HG03575 (cell line): ENCODE results near the gene RPL7A.
"Not testable (repeated sequence)": the region's sequence is repeated elsewhere in the genome, so short reads cannot be mapped to it uniquely, and the experiment has no call there.

Source experiments
- ATAC-seq: cut with Tn5 transposase; IDR thresholded peaks from one replicate; pipeline ENCODE4 v1.9.1; 2021; ENCODE audit not compliant: unreplicated experiment, insufficient number of reproducible peaks, low FRiP score; ENCODE audit errors: extremely low read depth

The RPL7A gene

DNA sequence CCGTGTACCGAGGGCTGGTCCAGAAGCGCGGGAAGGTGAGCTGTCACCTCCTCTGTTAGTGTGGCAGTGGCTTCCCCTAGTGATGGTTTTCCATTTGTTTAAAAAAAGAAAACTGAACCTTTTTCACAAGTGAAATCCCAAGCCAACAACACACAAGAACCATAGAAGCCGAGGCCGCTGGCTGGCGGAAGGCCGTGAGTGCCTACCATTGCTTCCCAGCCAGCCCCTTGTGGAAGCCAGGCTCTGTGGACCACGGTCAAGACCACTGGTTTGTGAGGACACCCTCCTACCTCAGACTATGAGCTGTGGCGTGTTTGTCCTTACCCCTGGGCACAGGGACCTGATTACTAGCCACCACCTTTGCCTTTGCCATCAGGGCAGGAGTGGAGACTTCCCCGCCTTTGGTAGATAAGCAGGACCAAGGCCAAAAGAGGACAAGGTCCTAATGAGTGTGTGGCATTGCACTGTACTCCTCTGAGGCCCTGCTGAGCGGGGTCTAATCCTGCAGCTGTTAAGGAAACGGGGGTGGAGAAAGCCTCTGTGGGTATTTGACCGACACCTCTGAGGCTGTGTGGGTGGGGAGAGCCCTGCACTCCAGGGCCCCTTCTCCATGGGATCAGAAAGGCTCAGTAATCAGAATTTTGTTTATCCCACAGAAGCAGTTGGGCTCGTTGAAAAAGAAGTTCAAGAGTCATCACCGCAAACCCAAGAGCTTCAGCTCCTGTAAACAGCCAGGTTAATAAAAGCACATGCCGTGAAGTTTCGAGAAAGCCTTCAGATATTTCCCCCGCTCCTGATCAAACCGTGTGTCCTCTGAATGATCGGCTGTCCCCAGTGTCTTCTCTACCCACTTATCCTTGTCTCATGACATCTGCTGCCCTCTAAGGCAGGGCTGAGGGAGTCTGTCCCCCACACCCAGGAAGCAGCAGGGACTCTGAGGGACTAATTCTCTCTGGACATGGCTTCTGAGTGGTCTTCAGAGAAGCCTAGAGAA lies 12.7 kb downstream of the RPL7A start:
- ATAC-seq, result no peak

DNA sequence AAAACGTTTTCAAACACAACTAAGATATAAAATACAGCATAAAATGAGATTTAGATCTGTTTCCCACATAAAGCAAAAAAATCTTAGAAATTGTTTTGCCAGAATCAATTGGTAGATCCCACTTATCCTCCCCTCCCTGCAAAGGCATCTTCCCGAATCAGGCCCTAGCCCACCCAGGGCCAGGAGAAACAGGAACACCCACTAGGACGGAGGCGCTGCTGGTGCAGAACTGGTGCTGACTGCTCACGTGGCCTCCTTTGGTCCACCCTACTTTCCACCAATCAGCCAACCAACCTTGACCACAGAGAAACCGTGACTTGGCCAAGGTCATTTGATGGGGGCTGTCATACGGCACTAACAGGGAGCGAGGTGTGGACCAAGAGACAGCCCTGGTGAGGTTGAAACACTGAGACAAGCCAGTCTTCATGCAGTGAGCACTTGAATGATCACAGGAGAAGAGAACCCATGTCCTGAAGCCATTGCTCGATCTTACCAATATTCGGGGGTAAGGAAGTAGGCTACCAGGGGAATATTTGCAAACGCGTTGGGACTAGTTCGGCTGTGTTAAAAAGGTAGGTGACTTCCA lies 13.6 kb downstream of the RPL7A start:
- no peak for ATAC-seq

DNA sequence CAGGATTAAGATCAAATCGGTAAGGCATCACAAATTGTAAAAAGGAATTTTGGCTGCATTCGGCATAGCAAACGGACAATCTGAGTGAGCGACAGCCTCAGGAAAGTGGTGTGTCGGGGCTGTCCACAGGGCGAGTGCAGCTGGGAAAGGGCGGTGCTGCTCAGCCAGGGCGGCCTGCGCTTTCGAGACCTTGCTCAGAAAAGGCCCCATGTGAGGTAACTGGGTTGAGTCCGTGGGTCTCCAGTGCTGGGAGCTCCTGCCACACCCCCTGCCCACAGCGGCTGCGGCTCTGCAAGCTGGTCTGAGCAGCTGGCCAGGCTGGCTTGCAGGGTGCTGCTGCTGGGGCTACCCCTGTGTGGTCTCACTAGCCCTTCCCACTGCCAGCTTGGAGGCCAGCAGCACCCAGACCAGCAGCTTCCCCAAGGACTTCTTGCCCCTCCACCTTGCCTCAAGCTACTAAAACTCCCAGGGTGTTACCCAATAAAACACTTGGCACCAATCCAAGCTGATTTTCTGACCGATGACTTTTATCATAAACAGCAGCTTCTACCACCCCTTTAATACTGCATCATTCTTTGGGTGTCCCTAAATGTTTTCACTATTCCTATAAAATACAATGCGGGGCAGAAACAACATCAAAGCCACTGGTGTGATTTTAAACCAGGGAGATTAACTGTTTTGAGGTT lies 14.5 kb downstream of the RPL7A start:
- ATAC-seq, result no peak

DNA sequence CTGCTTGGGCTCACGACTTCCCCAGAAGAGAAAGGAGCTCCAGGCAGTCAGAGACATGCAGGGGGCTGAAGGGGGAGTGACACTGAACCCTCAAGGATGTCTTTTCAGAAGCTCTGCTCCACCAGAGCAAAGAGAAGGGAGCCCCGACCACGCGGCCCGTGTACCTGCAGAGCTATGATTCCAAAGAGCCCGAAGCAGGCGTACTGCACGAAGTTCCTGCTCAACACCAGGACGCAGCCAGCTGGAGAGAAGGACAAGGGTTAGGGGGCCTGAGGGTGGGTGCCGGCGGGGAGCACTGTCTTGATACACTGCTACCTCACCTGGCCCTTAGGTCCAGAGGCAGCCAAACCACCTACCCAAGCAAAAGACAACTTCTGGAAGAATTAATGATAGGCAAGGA lies 18.4 kb downstream of the RPL7A start:
- ATAC-seq, result no peak

DNA sequence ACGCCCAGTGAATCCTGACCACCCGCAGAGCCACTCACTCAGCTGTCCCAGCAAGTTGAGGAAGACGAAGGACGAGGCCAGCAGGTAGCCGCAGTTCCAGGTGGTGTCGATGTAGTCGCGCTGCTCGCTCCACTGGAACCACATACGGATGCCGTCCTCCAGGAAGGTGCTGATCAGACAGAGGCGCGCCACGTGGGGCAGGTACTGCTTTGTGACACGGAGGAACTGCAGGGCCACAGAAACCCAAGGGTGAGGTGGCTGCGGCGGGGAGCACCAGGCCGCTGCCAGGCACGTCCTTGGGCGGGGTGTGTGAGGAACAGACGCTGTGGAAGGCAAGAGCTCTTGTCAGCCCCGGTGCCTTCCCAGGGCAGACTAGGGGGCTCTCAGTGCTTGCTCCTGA lies 19.2 kb downstream of the RPL7A start:
- ATAC-seq, result no peak

DNA sequence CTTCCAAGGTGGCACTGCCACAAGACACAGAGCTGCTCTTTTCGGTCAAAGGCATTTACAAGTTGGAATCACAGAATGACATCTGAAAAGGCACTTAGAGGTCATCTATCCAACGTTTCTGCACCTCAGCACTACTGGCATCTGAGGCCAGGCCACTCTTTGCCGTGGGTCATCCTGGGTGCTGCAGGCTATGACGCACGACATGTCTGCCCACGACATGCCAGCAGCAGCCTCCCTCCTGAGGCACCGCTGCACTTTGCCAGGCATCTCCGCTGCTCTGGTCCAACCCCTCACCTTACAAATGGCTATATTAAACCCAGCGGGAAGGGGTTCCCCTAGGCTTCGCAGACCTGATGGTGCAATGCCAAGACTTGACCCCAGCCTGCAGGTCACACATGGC lies 19.8 kb downstream of the RPL7A start:
- ATAC-seq, result no peak

DNA sequence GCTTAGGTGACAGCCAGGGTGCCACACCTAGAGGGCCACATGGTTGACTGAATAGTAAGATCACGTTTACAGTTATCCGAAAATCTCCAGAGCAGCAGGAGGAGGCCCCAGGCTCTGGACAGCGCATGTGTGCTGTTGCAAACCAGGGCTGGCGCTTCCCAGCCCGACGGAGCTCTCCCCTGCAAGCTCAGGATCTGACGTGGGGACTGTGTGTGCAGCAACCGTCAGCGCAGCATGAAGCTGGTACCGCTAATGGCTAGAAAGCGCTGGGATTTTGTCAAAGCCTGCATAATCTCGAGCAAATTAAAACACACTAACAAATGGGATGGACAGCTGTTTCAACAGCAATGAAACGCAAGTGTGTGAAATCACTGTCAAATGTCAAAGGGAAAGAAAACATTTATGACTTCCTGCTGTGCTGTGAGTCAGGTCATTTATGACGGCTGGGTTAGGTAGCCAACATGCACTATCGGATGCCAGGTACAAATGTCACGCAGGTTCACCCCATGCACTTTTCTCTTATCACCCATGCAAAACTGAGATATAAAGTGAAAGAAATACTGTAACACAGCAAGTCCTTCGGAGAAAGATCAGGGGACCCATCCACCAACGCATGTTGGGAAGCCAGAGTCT lies 20.3 kb downstream of the RPL7A start:
- no peak for ATAC-seq

DNA sequence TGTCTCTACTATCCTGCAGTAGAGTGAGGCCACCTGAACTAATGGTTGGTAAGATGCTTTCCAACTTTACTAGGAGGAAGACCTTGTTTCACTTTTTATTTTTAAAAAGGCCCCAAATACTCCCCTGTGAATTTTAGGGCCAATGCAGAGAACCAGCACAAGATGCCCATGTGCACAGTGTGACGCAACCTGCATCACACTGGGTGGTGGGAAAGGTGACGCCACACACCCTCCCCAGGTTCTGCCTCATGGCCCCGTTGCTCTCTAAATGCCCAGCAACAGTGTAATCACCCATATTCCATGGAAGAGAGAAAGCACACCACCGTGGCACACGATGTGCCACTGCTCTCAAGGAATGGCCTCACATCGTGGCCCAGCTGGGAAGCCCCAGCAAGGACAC lies 21.4 kb downstream of the RPL7A start:
- ATAC-seq, result no peak

DNA sequence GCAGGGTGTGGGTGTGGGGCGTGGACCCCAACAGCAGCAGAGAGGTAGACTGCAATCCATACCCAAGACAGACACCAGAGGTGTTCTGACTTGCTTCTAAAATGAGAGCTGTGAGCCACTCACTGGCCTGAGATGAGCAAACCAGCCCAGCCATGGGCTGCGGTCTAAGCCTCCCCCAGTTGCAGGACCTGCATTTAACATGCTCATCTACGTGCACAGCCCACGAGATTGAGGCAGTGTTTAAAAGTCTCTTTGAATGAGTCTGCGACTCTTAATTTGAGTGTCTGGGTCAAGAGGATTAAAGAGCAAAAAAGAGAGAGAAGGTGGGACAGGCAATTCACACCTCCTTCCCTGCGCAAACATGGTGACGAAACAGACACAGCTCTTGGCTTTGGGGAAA lies 21.9 kb downstream of the RPL7A start:
- no peak for ATAC-seq

DNA sequence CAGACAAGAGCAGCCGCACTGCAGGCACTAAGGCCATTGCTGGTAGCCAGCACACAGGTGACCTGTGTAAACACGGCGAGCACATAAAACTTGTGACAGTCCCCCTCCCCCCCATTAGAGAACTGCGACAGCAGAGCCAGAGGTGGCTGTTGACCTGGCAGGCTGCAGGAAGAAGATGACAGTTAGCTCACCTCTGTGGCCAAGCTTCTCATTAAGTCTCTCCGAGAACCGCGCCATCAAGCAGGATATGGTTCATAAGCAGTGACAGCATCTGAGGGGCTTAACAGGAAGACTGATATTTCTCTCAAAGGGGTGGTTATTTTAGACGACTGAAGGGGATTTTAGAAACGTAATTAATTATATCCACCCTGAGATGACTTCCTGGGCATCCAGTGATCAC lies 22.7 kb downstream of the RPL7A start:
- ATAC-seq, result no peak

DNA sequence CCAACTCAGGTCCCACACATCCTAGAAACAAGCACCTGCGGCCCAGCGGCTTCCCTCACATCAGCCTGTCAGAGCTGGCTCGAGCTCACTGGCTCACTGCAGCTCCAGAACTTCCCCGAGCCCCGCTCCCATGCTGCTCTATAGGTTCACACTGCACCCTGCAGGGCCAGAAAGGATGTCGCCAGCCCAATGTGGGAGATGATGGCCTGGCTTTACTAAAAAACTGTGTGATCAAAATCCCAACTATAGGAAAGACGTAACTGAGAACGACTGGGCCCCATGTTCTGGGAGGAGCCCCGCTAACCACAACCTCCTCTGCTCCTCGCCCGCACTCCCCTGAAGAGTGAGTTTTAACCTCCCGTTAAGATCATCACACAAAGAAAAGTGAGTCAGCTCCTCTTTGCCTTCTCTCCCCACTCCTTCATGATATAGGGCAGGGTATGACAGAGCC lies 23.3 kb downstream of the RPL7A start:
- ATAC-seq, result no peak

DNA sequence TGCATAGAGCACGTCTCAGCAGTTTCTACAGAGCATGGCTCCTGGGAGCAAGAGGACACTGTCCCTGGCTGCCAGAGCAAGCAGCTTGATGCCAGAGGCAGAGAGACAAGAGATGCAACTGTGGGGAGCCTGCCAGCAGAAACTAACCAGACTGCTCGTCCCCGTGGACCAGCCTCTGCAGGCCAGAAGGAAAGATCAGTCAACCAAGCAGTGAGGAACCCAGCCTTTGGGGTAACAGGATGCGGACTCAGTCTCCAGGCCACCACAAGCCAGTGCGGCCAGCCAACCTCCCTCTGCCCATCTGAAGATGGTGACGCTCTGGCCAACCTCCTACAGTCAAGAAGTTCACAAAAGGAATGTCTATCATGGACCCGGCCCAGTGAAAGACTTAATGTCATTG lies 24.1 kb downstream of the RPL7A start:
- ATAC-seq, result no peak

DNA sequence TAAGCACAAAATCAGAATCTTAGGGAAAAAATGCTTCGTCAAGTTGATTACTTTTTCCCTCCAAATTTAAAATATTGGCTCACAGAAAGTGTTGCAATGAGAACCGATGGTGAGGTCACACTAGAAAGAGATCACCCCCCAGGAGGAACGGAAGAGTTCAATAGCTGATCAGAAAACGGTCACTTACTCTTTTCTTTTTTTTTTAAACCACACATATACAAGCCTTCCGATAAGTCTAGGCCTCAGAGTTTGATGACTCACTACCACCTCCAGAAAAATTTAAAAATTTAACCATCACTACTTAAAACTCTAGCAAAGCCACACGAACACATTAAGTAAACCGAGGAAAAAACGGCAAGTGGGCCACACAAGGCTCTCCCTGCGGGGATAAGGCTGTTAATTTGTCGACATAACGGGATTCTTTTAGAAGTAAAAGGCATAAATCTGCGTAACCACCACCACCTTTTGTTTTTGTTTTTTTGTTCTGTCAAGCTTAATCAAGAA lies 26.6 kb downstream of the RPL7A start:
- no peak for ATAC-seq

DNA sequence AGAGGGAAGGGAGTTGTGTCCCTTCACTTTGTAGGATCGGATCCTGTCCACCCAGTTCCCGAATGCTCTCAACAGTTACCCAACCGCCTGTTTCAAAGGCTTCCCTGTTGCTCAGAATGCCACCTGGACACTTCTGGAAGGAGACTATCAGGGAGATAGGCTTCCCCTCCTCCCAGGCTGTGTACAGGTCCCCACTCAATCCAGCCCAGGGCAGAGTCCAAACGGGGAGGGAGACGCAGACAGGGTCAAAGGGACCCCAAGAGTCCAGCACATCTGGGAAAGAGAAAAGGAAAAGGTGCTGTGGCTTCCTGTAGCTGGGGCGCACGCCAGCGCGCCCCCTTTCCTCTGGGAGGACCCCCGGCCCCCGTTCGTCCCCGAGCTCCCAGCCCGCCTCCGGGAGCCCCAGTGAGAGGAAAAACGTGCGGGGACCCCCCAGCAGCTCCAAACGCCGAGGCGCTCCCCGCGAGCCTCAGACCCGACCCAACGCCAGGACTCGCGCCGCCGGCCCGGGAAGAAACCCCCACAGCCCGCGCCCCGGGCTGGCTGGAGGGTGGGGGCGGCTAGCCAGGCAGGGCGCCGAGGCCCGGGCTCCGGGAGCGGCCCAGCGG lies 27.2 kb downstream of the RPL7A start:
- no peak for ATAC-seq

DNA sequence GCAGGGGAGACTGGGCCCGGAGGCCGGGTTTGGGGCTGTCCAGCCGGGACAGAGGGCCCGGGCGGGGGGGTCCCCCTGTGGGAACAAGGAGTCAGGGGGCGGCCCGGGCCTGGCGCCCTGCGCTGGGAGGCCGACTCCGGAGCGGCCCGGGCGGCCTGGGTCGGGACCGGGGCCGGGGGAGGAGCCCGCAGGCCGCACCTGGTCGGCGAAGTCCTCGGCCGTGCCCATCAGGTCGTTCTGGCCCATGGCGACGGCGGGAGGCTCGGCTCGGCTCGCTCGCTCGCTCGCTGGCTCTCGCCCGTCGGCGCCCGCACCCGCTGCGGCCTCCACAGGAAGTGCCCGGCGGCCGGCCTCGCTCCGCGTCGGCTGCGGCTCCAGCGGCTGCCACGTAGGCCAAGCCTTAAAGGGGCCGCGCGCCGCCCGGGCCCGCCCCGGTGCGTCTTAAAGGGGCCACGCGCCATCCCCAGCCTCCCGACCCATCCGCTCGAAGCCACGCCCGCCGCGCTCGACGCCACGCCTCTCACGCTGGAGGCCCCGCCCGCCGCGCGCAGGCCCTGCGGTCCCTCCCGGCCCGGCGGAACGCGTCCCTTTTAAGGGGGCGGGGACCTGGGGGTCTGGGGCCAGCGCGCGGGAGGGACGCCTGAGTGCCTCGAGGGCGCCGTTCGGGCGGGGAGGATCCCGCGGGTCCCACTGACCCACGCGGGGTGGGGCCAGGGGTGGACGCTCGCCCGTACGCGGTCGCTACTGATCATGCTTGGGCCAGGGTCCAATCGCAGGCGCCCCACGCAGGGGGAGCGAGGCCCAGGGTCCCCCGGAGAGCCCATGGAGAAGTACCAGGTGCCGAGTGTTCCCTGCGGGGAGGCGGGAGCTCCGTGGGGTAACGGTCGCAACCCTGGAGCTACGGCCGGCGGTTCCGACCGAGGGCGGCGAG lies 28.0 kb downstream of the RPL7A start, which contains the start of the genes STKLD1 and SURF4:
Gene STKLD1 (plus strand): TSS at position 643 of the 931 bp plus-strand sequence. CDS start 108 bp downstream, at position 751.
Gene SURF4 (minus strand): TSS at position 337 of the 931 bp plus-strand sequence. CDS start 91 bp downstream, at position 246.
- ATAC-seq, result peak; percentile 56

DNA sequence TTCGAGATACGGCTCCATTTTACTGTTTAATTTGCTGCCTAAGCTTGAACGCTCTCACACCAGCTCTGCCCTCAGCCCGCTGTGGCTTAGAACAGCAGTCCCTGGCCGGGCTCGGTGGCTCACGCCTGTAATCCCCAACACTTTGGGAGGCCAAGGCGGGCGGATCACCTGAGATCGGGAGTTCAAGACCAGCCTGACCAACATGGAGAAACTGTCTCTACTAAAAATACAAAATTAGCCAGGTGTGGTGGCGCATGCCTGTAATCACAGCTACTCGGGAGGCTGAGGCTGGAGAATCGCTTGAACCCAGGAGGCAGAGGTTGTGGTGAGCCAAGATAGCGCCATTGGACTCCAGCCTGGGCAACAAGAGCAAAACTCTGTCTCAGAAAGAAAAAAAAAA lies 29.3 kb downstream of the RPL7A start:
- not testable (repeated sequence) for ATAC-seq

DNA sequence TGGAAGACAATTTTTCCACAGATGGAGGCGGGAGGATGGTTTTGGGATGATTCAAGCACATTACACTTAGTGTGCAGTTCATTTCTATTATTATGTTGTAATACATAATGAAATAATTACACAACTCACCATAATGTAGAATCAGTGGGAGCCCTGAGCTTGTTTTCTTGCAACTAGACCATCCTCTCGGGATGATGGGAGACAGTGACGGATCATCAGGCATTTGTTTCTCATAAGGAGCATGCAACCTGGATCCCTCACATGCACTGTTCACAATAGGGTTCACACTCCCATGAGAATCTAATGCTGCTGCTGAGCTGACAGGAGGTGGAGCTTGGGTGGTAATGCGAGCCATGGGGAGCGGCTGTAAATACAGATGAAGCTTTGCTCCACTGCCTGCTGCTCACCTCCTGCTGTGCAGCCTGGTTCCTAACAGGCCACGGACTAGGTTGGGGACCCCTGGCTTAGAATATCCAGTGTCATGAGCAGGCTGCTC lies 29.8 kb downstream of the RPL7A start:
- no peak for ATAC-seq
